Suprapubic skin (tissue), 4 donors: Measurements from ENCODE around the gene CYP51A1.

Experiments used
- EP300 ChIP-seq: sonication (generic); formaldehyde crosslinking; IDR thresholded peaks from one replicate; pipeline ENCODE4 v1.6.1; 2017; ENCODE audit warnings: antibody characterized with exemption
- POLR2A ChIP-seq, 2 donors: fragments of 450-650 bp; IDR thresholded peaks; one replicate each; pipeline ENCODE4 v1.6.1; 2017; ENCODE audit warnings: antibody characterized with exemption in 2 of 2, mild to moderate bottlenecking in 2 of 2, moderate library complexity in 2 of 2
- POLR2AphosphoS5 ChIP-seq, 3 donors: sonication (generic); formaldehyde crosslinking; IDR thresholded peaks; one replicate each; pipeline ENCODE4 v1.6.1; 2017; ENCODE audit warnings: antibody characterized with exemption in 3 of 3
- TF ChIP-seq, protein P1 (sequence below), 2 donors: fragments of 200-600 bp in 1 of 2; fragments of 450-650 bp in 1 of 2; sonication (generic) in 1 of 2; IDR thresholded peaks; one replicate each; pipeline ENCODE4 v1.5.1; 2016 to 2019; ENCODE audit warnings: antibody characterized with exemption in 2 of 2, mild to moderate bottlenecking in 1 of 2, moderate library complexity in 1 of 2

DNA sequence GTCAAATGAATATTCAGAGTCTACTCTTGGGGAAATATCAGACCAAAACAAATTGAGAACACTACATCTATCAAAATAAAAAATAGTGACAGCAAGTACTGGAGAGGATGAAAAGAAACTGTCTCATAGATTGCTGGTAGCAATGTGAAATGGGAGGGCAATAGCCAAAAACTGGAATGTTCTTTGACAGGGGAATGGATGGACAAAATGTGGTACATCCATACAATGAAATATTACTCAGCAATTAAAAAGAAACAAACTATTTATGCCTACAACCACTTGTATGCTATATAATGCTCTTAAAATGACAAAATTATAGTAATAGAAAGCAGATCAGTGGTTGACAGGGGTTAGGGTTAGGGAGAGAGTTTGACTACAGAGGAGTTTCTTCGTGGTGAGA lies 46.0 kb downstream of the CYP51A1 start:
- no peak for TF ChIP-seq POLR2AphosphoS5 (IDR thresholded peaks at IDR 0.05)
- TF ChIP-seq, protein P1, sequence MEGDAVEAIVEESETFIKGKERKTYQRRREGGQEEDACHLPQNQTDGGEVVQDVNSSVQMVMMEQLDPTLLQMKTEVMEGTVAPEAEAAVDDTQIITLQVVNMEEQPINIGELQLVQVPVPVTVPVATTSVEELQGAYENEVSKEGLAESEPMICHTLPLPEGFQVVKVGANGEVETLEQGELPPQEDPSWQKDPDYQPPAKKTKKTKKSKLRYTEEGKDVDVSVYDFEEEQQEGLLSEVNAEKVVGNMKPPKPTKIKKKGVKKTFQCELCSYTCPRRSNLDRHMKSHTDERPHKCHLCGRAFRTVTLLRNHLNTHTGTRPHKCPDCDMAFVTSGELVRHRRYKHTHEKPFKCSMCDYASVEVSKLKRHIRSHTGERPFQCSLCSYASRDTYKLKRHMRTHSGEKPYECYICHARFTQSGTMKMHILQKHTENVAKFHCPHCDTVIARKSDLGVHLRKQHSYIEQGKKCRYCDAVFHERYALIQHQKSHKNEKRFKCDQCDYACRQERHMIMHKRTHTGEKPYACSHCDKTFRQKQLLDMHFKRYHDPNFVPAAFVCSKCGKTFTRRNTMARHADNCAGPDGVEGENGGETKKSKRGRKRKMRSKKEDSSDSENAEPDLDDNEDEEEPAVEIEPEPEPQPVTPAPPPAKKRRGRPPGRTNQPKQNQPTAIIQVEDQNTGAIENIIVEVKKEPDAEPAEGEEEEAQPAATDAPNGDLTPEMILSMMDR (IDR thresholded peaks at IDR 0.05): no peak
- TF ChIP-seq POLR2A (IDR thresholded peaks at IDR 0.05): no peak
- TF ChIP-seq EP300: no peak
